UCSD-AML1 (cell line): ENCODE data around the gene FRY.

Source experiments
- DNase-seq: peaks from one replicate; lab custom pipeline; 2025; ENCODE audit not compliant: unreplicated experiment; lab: John Stamatoyannopoulos, UW

FRY gene

DNA sequence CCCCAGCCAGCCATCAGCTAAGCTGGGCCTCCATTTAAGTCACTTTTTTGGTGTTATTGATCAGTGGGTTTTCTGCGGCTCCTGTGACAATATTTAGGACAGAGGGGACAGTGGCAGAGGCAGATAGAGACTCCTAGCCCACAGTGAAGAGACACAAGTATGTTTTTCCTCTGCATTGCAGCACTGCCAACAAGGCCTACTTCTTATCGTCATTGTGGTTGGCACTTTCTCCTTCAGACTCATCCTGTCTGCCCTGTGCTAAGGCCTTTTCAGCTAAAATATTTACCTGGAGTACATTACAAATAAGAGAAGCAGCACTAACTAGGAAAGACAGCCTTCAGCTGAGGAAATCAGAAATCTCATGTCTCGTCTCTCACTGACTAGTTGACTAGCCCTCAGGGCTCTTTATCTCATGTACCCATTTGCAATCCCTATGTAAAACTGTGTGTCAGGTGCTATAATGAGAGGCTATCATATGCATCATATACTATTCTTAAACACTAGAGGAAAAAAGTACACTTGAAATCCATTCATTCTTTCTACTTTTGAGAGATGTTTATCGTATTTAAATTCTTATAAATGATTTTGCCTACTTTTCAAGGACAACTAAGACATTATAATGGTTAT, 221.4 kb downstream of the FRY start:
- no peak for DNase-seq

DNA sequence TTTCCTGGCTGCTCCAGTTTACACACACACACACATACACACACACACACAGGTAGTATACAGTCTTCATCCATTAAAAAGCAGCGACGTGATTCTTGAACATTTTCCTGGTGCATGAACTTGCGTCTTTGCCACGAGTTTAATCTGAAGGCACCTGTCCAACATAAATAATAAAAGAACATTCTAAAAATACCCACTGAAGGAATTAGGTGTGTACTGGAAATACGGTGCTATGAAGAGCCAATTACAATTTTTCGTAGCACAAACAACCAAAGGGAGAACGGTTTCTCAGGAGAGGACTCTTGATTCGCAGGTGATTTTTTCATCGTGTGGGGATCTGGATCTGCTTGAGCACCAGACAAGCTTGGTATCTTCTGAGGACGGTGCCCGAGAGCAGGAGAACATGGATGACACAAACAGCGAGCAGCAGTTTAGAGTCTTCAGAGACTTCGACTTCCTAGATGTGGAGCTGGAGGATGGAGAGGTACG, 222.4 kb downstream of the FRY start:
- no peak for DNase-seq

- no peak for DNase-seq
Observed at GRCh38 chr13:32254416-32254815, 222.8 kb downstream of the FRY start.

DNA sequence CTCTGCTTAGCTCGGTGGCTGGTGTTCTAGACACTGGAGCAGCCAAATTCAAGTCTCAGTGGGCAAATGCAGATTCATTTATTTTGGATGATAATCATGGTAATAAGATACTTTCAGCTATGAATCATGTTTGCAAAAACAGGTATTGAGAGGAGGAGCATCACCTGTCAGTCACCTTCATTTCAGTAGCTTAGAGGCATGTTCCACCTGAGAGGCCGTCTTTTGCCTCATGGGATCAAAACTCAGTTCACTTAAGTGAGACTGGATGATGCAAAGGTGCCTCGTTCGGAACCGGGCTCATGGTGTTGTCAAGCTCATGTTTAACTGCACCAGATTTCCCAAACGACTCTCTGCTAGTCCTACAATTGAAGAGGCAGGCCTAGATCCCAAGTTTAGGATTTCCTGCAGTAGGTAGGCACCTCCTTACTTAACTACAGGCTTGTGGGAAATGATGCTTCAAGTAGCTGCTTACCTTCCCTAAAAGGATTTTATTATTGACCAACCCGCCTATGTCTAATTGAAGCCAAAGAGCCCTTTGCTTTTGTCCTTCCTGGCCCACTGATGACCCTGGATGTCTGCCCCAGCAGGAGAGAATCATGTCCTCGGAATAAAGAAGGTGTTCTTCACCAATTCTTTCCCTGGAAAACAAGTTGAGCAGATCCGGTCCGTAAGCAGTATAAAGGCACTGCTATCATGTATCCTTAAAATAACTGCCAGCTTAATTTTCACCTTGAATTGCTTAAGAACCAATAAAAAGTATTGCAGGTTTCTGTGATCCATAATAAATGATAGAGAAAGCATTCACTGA, 223.5 kb downstream of the FRY start:
- no peak for DNase-seq

- no peak for DNase-seq
Observed at GRCh38 chr13:32255724-32256109, 224.1 kb downstream of the FRY start.

- DNase-seq: no peak
Observed at GRCh38 chr13:32256243-32256642, 224.7 kb downstream of the FRY start.

- no peak for DNase-seq
Observed at GRCh38 chr13:32257649-32258048, 226.1 kb downstream of the FRY start.

GRCh38 chr13:32259116-32259515, 227.5 kb downstream of the FRY start:
- DNase-seq: no peak

DNA sequence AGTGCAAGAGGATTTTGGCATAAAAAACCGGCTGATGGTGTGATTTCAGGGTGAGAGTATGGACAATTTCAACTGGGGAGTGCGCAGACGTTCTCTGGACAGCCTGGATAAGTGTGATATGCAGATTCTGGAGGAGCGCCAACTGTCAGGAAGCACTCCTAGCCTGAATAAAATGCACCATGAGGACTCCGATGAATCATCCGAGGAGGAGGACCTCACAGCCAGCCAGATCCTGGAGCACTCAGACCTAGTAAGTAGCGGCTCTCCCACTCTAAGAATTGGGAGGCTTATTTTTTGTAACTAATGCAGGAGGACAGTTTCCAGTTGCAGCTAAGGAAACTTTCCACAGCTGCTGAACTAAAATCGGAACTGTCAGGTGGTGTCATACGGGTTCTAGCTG, 230.0 kb downstream of the FRY start:
- no peak for DNase-seq

GRCh38 chr13:32262165-32262564, 230.6 kb downstream of the FRY start:
- no peak for DNase-seq

DNA sequence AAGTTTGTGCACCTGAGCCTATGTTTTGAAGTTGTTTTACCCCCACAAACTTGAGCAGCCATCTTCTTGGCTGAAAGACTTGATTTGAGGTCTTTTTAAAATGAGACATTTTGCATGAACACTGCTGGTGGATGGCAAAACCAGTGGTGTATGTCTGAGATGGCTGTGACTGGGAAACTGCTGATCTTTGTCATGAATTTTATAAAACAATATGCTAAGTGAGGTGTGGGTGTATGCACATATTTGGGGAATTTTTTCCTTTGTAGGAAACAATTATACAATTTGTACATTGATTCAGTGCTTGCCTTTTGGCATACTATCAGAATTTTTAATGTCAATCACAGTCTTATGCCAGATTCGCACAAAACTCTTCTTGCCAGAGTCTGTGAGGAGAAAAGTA, 231.0 kb downstream of the FRY start:
- DNase-seq: no peak

GRCh38 chr13:32264407-32264806, 232.8 kb downstream of the FRY start:
- DNase-seq: peak; percentile 10

GRCh38 chr13:32265726-32266125, 234.2 kb downstream of the FRY start:
- no peak for DNase-seq

DNA sequence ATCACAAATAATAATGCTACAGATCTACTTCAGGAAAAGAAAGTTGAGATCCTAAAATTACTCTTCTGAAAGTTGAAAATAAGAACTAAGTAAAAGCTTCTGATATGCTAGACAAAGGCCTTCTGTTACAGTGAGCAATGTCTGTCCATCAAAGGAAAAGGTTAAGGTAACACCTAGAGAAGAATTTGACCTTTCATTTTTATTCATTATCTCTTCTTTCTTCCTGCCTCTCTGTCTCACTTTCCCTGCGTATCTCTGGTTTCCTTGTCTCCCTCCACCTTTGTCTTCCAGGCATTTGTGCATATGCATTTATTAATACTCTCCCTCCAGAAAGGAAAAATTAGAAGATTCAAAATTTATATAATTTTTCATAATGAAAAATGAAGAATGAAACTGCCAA, 234.6 kb downstream of the FRY start:
- DNase-seq: no peak

- DNase-seq: no peak
Observed at GRCh38 chr13:32267836-32268439, 236.4 kb downstream of the FRY start.

DNA sequence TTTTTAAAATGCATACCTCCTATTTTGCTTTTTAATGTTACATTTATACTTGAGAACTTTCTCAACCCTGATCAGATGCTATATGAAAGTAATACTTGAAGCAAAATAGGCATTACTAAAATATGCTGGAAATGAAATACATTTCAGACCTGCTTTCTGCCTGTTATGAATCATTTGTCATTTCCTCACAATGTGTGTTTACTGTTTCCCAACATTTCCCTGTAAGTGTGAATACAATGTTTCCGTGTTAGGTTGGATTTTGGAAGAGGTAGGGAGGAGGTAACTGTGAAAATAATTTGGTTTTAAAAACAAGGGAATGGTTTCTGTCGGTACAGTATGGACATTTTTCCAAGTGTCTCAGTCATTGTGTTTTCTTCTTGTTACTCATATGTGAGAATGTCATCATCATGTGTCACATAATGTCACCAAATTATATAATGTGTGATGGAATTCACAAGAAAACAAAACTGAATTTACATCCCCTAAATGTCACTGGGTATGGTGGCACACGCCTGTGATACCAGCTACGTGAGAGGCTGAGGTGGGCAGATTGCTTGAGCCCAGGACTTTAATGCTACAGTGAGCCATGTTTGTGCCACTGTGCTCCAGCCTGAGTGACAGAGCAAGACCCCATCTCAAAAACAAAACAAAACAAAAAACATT, 240.6 kb downstream of the FRY start:
- DNase-seq: no peak

GRCh38 chr13:32277839-32278238, 246.3 kb downstream of the FRY start:
- no peak for DNase-seq

- no peak for DNase-seq
Observed at GRCh38 chr13:32278426-32278825, 246.9 kb downstream of the FRY start.

- DNase-seq: no peak
Observed at GRCh38 chr13:32281096-32281495, 249.5 kb downstream of the FRY start.

DNA sequence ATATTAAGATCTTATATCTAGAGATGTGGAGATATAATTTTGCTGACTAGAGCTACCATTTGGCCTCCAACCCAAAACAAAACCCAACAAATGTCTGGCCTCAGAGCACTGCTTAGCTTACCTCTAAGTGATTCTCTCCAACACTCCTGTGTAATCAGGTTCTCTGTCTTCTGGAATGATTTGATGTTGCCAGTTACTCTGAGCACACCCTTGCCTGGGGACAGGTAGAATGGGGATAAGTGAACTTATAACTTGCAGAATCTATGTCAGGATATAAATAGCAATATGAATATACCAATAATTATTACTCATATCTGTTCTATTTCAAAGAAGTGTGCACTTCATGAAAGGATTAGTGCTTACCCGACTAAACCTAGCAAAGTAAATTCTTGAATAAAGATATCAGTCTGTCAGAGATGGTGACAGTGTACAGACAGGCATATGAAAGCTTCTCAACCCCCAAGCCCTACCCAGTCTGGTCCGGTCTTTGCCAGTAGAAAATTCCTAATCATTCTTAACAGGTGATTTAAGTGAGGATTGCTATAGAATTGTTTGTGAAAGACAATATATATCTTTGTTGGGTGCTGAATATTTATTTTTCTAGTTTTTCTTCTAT, 250.6 kb downstream of the FRY start:
- DNase-seq: no peak

GRCh38 chr13:32284927-32285632, 253.5 kb downstream of the FRY start:
- DNase-seq: no peak
